Sigmoid colon (tissue), 3 donors: ENCODE data around the gene CARD11.

Source experiments
- CTCF ChIP-seq, 4 experiments: fragments of 450-650 bp in 3 of 4; fragments of 200-600 bp in 1 of 4; IDR thresholded peaks; one replicate each; pipeline ENCODE4 v1.5.1; 2016 to 2019; ENCODE audit warnings: antibody characterized with exemption in 4 of 4, mild to moderate bottlenecking in 3 of 4, moderate library complexity in 2 of 4
- POLR2A ChIP-seq, 2 donors: fragments of 450-650 bp; IDR thresholded peaks; one replicate each; pipeline ENCODE4 v1.6.1; 2016; ENCODE audit warnings: antibody characterized with exemption in 2 of 2, mild to moderate bottlenecking in 2 of 2, moderate library complexity in 2 of 2

DNA sequence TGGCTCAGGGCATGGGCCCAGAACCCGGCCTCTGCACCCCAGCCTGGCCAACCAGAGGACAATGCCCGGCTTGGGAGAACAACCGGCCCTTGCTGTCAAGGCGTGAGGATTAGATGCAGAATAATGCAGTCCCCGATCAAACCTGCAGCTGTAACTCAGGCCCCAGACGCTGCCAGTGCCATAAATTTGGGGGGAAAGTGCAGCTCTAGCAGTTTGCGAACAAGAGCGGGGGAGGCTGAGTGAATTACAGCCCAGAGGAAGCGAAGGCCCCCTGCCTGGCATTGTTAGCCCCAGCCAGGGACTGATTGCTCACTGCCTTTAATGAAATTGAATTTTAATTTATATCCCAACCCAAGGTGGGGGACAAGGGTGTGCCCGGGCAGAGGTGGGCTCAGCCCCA, 161.6 kb downstream of the CARD11 start:
- TF ChIP-seq CTCF (IDR thresholded peaks at IDR 0.05) (no peak), POLR2A (IDR thresholded peaks at IDR 0.05) (no peak)
